ENCODE data around the gene SLCO4A1.

DNA sequence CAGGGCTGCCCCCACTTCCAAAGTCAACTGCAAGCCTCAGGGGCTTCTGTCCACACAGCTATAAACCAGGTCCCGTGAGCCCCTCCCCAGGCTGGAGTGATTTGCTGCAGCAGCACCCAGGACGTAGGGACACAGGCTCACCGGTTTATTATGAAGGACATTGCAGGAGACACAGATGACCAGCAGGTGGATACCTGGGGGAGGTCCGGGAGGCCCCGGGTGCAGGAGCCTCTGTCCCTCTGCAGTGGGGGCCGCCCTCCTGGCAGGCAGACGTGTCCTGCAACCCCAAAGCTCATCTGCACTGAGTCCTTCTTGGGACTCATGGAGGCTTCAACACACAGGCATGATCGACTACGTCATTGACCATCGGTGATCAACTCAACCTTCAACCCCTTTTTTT, 51.8 kb downstream of the SLCO4A1 start:
- no peak for TF ChIP-seq EP300 (IDR thresholded peaks at IDR 0.05)
- TF ChIP-seq CTCF (IDR thresholded peaks at IDR 0.05): no peak
